ENCODE results near the gene WDR54.
A peak's percentile ranks its signal among the peaks of the same experiment; 100 is the strongest.
"Not testable (repeated sequence)": the region's sequence is repeated elsewhere in the genome, so short reads cannot be mapped to it uniquely, and the experiment has no call there.

Gene WDR54

GRCh38 chr2:74457129-74457548, 35.6 kb downstream of the WDR54 start:
- no peak for DNase-seq

- DNase-seq = peak; percentile 35
Measured at GRCh38 chr2:74457549-74458131, 36.1 kb downstream of the WDR54 start.

GRCh38 chr2:74458132-74458937, 36.8 kb downstream of the WDR54 start, which contains the start of gene WBP1:
Gene WBP1 (plus strand): TSS chr2:74458438. CDS start chr2:74458603, 165 bp downstream.
- DNase-seq = peak; percentile 100

- DNase-seq = no peak
Measured at GRCh38 chr2:74458938-74459363, 37.4 kb downstream of the WDR54 start.

GRCh38 chr2:74459503-74460118, 38.1 kb downstream of the WDR54 start:
- not testable (repeated sequence) for DNase-seq

- not testable (repeated sequence) for DNase-seq
Measured at GRCh38 chr2:74460187-74460586, 38.7 kb downstream of the WDR54 start.

GRCh38 chr2:74461187-74462053, 39.9 kb downstream of the WDR54 start:
- DNase-seq = no peak

GRCh38 chr2:74462054-74462785, 40.7 kb downstream of the WDR54 start:
- no peak for DNase-seq

- no peak for DNase-seq
Measured at GRCh38 chr2:74462786-74463105, 41.2 kb downstream of the WDR54 start.

GRCh38 chr2:74464406-74464805, 42.9 kb downstream of the WDR54 start:
- no peak for DNase-seq

GRCh38 chr2:74470742-74471141, 49.2 kb downstream of the WDR54 start:
- not testable (repeated sequence) for DNase-seq

- no peak for DNase-seq
Measured at GRCh38 chr2:74471332-74472065, 50.0 kb downstream of the WDR54 start.

GRCh38 chr2:74472086-74472944, 50.8 kb downstream of the WDR54 start, which contains the start of gene MRPL53:
Gene MRPL53 (minus strand): TSS chr2:74472680. CDS start chr2:74472660, 20 bp downstream.
- DNase-seq = peak; percentile 94

GRCh38 chr2:74472945-74473258, 51.4 kb downstream of the WDR54 start:
- no peak for DNase-seq

- DNase-seq = no peak
Measured at GRCh38 chr2:74474481-74474880, 53.0 kb downstream of the WDR54 start.

GRCh38 chr2:74474899-74475298, 53.4 kb downstream of the WDR54 start:
- DNase-seq = no peak

All from fibroblast of skin of back (primary cell).